ENCODE measurements around the gene NCAM1.

- TF ChIP-seq CTCF (conservative IDR thresholded peaks at IDR 0.05; ENCODE audit: low read depth in 2 of 2) (no peak), EZH2phosphoT487 (IDR thresholded peaks at IDR 0.05; ENCODE audit: unreplicated experiment) (no peak), CREB1 (CRISPR knock-in tag; IDR thresholded peaks at IDR 0.05; ENCODE audit: low read depth) (no peak), REST (IDR thresholded peaks at IDR 0.05; ENCODE audit: unreplicated experiment) (no peak), EZH2 (IDR thresholded peaks at IDR 0.05; ENCODE audit: low read depth, unreplicated experiment) (no peak)
Measured at GRCh38 chr11:113201054-113201818, 240.0 kb downstream of the NCAM1 start.
